Left ventricle myocardium inferior (tissue), 1 donor: ENCODE results near the gene IL1RL1. TPM values are rescaled to one million over a fixed set of nuclear protein-coding genes. Genes with fewer than 3 reads are reported as not detected.

Experiments used
- DNase-seq: peaks from one replicate; pipeline ENCODE4 v3.0.0-alpha.2; 2020
- H3K27ac ChIP-seq: fragments of 200-600 bp; replicated peaks from 2 replicates; pipeline ENCODE4 v1.8.0; 2021
- H3K27me3 ChIP-seq: fragments of 200-600 bp; 2 replicates; pipeline ENCODE4 v1.8.0; 2021; ENCODE audit warnings: low read depth
- H3K36me3 ChIP-seq: fragments of 200-600 bp; 2 replicates; pipeline ENCODE4 v1.8.0; 2021
- H3K4me1 ChIP-seq: fragments of 200-600 bp; 2 replicates; pipeline ENCODE4 v1.8.0; 2021
- H3K4me3 ChIP-seq: fragments of 200-600 bp; 2 replicates; pipeline ENCODE4 v1.8.0; 2021; ENCODE audit warnings: mild to moderate bottlenecking, moderate library complexity
- H3K9me3 ChIP-seq: fragments of 200-600 bp; replicated peaks from 2 replicates; pipeline ENCODE4 v1.8.0; 2021
- intact Hi-C: fragments of 100-400 bp; cut with micrococcal nuclease; formaldehyde crosslinking; loops from one replicate; pipeline ENCODE4 v1.11.0; 2022
- total RNA-seq: library from RNA; stranded (reverse); fragmentation: NEBNext Ultra II Directional; extraction: Animal tissue kit (Norgen Biotek cat#: 25700); gene quantifications from one replicate; pipeline ENCODE4 v1.2.1, GENCODE V29; 2021
- TF ChIP-seq, protein P1 (sequence below): fragments of 200-600 bp; IDR thresholded peaks from 2 replicates; pipeline ENCODE4 v1.8.0; 2021; ENCODE audit warnings: antibody characterized with exemption, mild to moderate bottlenecking, borderline replicate concordance
- donor health status: DM: no; HTN: yes; CAD: no; lungs with severe emphysema.

Gene IL1RL1
- total RNA-seq, 1 donor from 2014 or later: 1.1 TPM

GRCh38 chr2:102386867-102387541 is 75.6 kb downstream of the IL1RL1 start:
- Histone ChIP-seq H3K27me3 (no peaks in the 10 kb centered on the region), H3K36me3 (peaks cover 18% of the 10 kb centered on the region), H3K4me3 (no peak overlapping the region), H3K4me1 (no peaks in the 10 kb centered on the region), H3K27ac (no peak overlapping the region), H3K9me3 (peaks cover 35% of the 10 kb centered on the region)
- TF ChIP-seq, protein P1, sequence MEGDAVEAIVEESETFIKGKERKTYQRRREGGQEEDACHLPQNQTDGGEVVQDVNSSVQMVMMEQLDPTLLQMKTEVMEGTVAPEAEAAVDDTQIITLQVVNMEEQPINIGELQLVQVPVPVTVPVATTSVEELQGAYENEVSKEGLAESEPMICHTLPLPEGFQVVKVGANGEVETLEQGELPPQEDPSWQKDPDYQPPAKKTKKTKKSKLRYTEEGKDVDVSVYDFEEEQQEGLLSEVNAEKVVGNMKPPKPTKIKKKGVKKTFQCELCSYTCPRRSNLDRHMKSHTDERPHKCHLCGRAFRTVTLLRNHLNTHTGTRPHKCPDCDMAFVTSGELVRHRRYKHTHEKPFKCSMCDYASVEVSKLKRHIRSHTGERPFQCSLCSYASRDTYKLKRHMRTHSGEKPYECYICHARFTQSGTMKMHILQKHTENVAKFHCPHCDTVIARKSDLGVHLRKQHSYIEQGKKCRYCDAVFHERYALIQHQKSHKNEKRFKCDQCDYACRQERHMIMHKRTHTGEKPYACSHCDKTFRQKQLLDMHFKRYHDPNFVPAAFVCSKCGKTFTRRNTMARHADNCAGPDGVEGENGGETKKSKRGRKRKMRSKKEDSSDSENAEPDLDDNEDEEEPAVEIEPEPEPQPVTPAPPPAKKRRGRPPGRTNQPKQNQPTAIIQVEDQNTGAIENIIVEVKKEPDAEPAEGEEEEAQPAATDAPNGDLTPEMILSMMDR: no peak
- no peak for DNase-seq
- intact Hi-C loops: no loop called here

DNA sequence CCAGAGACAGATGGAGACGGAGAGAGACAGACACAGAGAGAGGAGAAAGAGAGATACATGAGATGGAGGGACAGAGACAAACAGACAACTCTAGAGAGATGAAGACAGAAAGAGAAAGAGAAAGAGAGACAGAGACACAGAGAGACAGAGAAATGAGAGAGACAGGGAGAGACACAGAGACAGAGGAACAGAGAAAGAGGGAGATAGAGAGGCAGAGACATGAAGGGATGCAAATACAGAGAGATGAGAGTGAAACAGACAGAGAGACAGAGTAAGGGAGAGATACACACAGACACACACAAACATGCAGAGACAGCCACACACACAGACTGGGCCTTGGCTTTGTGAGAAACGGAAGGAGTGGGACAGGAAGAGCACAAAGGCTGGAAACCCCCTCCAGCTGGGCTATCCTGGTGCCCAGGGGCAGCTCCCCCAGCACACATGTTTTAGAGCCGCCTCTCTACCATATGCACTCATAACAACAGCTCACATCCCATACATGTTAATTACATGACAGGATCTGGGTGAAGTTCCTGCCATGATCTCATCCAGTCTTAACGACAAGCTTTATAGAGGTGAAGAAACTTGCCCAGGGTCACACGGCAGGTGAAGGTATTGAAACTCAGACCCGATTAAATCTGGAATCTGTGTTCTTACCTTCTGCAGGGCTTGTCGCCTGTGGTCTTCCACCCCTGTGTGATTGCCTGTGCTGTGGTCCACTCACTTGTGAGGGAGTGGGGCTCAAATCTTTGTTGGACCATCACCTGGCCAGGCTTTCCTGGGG is 76.6 kb downstream of the IL1RL1 start:
- intact Hi-C loops: no loop called here
- no peak overlapping the region for H3K4me3 ChIP-seq
- H3K27me3 ChIP-seq: no peaks in the 10 kb centered on the region
- TF ChIP-seq, protein P1: no peak
- H3K36me3 ChIP-seq: peaks cover 12% of the 10 kb centered on the region
- H3K27ac ChIP-seq: no peak overlapping the region
- no peaks in the 10 kb centered on the region for H3K4me1 ChIP-seq
- DNase-seq: no peak
- H3K9me3 ChIP-seq: peaks cover 26% of the 10 kb centered on the region

DNA sequence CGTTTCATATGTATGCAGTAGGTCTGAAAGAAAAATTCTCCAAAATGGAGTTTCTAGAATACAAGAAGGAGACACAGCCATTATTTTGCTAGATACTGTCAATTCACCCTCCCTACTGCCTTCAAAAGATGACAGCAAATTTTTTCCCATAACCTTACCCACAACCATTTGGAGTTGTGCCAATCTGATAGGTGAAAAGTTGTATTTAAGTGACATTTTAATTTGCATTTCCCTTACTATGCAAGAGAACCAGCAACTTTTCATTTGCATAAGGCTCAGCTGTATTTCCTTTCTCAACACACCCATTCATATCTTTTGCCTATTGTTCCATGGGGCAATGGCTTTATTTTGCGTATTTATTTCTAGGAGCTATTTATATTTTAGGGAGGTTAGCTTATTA is 80.2 kb downstream of the IL1RL1 start:
- Histone ChIP-seq H3K27ac (no peak overlapping the region), H3K27me3 (no peaks in the 10 kb centered on the region), H3K4me3 (no peak overlapping the region), H3K4me1 (no peaks in the 10 kb centered on the region), H3K9me3 (no peaks in the 10 kb centered on the region), H3K36me3 (peaks cover 3% of the 10 kb centered on the region)
- TF ChIP-seq, protein P1: no peak
- intact Hi-C loops: no loop called here
- DNase-seq: no peak

DNA sequence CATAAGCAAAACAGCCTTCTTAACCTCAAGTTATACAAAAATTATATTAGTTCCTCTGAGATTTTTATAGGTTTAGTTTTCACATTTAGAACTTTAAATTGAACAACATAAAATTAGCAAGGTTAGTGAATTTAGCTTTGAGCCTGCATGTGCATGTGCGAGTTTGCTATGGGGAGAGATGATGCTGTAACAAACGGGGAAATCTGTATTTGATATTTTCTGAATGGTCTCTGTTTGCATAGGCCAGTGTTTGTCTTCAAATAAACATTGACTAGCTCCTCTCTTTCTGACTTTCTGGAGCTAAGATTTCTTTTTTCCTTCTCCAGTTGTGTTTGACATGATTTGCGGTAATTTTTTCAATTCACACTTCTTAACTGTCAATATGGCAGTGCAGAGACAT is 80.7 kb downstream of the IL1RL1 start:
- Histone ChIP-seq H3K4me3 (no peak overlapping the region), H3K4me1 (no peaks in the 10 kb centered on the region), H3K36me3 (peaks cover under 1% of the 10 kb centered on the region), H3K27ac (no peak overlapping the region), H3K9me3 (no peaks in the 10 kb centered on the region), H3K27me3 (no peaks in the 10 kb centered on the region)
- TF ChIP-seq, protein P1: no peak
- intact Hi-C loops: no loop called here
- DNase-seq: no peak

DNA sequence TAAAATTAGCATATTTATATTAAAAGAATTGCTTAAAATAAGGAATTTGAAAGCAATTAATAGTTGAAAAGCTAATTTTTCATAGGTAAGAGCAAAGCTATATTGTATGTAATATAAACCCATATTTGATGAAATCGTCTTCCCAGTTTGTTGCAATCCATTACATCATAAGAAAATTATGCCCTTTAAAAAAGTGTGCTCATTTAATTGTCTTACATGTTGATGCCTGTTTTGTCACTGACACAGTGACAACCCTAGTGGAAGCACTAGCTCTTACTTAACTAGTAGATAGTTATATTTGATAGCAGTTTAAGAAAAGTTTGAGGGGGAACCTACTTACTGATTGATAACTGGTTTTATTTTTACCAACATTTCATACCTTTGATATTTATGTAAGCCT is 81.6 kb downstream of the IL1RL1 start:
- H3K9me3 ChIP-seq: no peaks in the 10 kb centered on the region
- H3K27me3 ChIP-seq: no peaks in the 10 kb centered on the region
- intact Hi-C loops: no loop called here
- H3K4me3 ChIP-seq: no peak overlapping the region
- H3K36me3 ChIP-seq: no peaks in the 10 kb centered on the region
- DNase-seq: no peak
- H3K4me1 ChIP-seq: no peaks in the 10 kb centered on the region
- no peak overlapping the region for H3K27ac ChIP-seq
- TF ChIP-seq, protein P1: no peak
